ENCODE measurements around the gene SEC14L1. TPM values are rescaled to one million over a fixed set of nuclear protein-coding genes. Genes with fewer than 3 reads are reported as not detected.

SEC14L1 gene
- total RNA-seq, 4 donors from 2014 or later, result 51.1 to 113 (median 81.7) TPM

- H3K4me1 ChIP-seq, result peaks cover 0 to 60% (median 30%) of the 10 kb centered on the region in 4 donors
- H3K27ac ChIP-seq, result no peak overlapping the region
- no peak for DNase-seq (ENCODE audit: low spot score in 2 of 2)
- H3K36me3 ChIP-seq, result peaks cover 0 to 19% (median 0%) of the 10 kb centered on the region in 3 donors
- 83 to 87% methylated on average over 12 of the region's 12 CpGs for WGBS, 2 donors
- H3K9me3 ChIP-seq, result peaks cover 0 to 17% (median 4%) of the 10 kb centered on the region in 4 donors
- no peaks in the 10 kb centered on the region for H3K27me3 ChIP-seq
- no peak overlapping the region for H3K4me3 ChIP-seq
- TF ChIP-seq EP300 (IDR thresholded peaks at IDR 0.05) (no peak), POLR2A (IDR thresholded peaks at IDR 0.05) (no peak)
- TF ChIP-seq, protein P1, sequence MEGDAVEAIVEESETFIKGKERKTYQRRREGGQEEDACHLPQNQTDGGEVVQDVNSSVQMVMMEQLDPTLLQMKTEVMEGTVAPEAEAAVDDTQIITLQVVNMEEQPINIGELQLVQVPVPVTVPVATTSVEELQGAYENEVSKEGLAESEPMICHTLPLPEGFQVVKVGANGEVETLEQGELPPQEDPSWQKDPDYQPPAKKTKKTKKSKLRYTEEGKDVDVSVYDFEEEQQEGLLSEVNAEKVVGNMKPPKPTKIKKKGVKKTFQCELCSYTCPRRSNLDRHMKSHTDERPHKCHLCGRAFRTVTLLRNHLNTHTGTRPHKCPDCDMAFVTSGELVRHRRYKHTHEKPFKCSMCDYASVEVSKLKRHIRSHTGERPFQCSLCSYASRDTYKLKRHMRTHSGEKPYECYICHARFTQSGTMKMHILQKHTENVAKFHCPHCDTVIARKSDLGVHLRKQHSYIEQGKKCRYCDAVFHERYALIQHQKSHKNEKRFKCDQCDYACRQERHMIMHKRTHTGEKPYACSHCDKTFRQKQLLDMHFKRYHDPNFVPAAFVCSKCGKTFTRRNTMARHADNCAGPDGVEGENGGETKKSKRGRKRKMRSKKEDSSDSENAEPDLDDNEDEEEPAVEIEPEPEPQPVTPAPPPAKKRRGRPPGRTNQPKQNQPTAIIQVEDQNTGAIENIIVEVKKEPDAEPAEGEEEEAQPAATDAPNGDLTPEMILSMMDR (IDR thresholded peaks at IDR 0.05), result no peak
These were observed 26.9 kb downstream of the SEC14L1 start for GRCh38 chr17:77167472-77168306.

DNA sequence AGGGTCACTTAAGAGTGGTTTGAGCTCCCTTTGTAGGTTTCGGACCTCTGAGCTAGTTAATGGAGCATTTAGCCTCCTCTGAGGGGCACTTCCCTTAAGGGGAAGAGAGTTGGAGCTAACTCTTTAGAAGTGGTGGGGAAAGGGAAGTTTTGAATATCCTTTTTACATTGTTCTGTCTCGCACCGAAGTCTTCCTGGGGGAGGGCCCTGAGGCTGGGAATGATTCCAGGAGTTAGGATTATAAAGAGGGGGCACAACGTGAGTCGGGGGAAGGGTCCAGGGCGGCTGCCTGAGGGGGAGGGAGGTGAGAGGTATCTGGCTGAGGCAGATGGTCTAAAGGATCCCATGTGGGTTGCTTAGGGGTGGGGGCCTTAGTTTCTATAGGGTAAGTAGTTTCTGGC lies 32.3 kb downstream of the SEC14L1 start:
- DNase-seq (ENCODE audit: low spot score in 2 of 2), result no peak
- Histone ChIP-seq H3K36me3 (peaks cover 0 to 34% (median 0%) of the 10 kb centered on the region in 3 donors), H3K27me3 (no peaks in the 10 kb centered on the region), H3K4me1 (peaks cover 0 to 29% (median 8%) of the 10 kb centered on the region in 4 donors), H3K9me3 (peaks cover 0 to 23% (median 4%) of the 10 kb centered on the region in 4 donors), H3K27ac (peak overlapping the region in 2 of 4 donors; percentile 20 to 33), H3K4me3 (no peak overlapping the region)
- TF ChIP-seq, protein P1 (IDR thresholded peaks at IDR 0.05), result no peak
- TF ChIP-seq POLR2A (IDR thresholded peaks at IDR 0.05) (no peak), EP300 (IDR thresholded peaks at IDR 0.05) (no peak)
- 57 to 63% methylated on average over 6 of the region's 6 CpGs for WGBS, 2 donors

DNA sequence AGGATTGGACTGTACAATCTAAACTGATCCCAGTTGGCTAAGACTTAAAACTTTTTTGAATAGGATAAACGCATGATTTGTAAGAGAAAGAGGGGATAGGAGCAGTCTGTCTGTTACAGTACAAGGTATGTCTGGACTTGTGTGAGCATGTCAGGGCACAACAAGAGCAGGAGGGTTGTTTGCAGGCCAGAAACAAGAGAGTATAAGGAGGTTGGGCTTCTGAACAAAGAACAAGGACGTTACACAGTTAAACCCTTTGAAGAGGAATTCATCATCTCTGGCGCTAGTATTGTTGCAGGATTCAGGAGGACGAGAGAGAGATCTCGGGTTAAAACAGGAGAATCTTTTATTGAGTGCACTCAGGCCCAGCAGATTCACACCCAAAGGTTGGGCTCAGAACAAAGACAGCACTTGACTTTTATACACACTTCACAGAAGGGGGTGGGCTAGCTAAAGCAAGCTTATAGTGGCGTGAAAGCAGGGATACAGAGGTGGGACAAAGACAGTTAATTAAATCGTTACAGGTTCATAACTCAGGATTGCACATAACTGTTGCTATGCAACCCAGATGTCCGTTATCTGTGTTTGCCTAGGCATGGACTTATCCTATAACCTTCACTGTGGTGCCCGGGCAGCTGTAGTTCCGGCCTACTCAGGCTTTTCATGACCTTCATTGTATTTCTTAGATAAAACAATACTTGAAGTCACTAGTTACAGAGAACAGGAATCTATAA lies 34.3 kb downstream of the SEC14L1 start:
- DNase-seq (ENCODE audit: low spot score in 2 of 2), result no peak
- peaks cover 0 to 28% (median 0%) of the 10 kb centered on the region in 3 donors for H3K36me3 ChIP-seq
- TF ChIP-seq EP300 (IDR thresholded peaks at IDR 0.05), result no peak
- TF ChIP-seq POLR2A (IDR thresholded peaks at IDR 0.05), result no peak
- TF ChIP-seq, protein P1 (IDR thresholded peaks at IDR 0.05), result no peak
- 71 to 72% methylated on average over 10 of the region's 10 CpGs for WGBS, 2 donors
- H3K27ac ChIP-seq, result no peak overlapping the region
- H3K4me3 ChIP-seq, result no peak overlapping the region
- peaks cover 0 to 19% (median 4%) of the 10 kb centered on the region in 4 donors for H3K9me3 ChIP-seq
- H3K4me1 ChIP-seq, result peaks cover 0 to 41% (median 8%) of the 10 kb centered on the region in 4 donors
- no peaks in the 10 kb centered on the region for H3K27me3 ChIP-seq

- TF ChIP-seq POLR2A (IDR thresholded peaks at IDR 0.05), result no peak
- no peak for TF ChIP-seq EP300 (IDR thresholded peaks at IDR 0.05)
- TF ChIP-seq, protein P1 (IDR thresholded peaks at IDR 0.05), result no peak
- peaks cover 0 to 19% (median 4%) of the 10 kb centered on the region in 4 donors for H3K9me3 ChIP-seq
- peaks cover 0 to 41% (median 14%) of the 10 kb centered on the region in 4 donors for H3K4me1 ChIP-seq
- no peak for DNase-seq (ENCODE audit: low spot score in 2 of 2)
- H3K4me3 ChIP-seq, result no peak overlapping the region
- no peak overlapping the region for H3K27ac ChIP-seq
- 81 to 83% methylated on average over 3 of the region's 3 CpGs for WGBS, 2 donors
- H3K27me3 ChIP-seq, result no peaks in the 10 kb centered on the region
- H3K36me3 ChIP-seq, result peaks cover 0 to 28% (median 0%) of the 10 kb centered on the region in 3 donors
These were observed 36.4 kb downstream of the SEC14L1 start for GRCh38 chr17:77177002-77177741.
